ENCODE results near the gene OR6N2.

GRCh38 chr1:158830074-158830677, 49.2 kb upstream of the OR6N2 start:
- no peak for TF ChIP-seq CTCF (conservative IDR thresholded peaks at IDR 0.05; ENCODE audit: low read depth, low read length)
- TF ChIP-seq EZH2 (IDR thresholded peaks at IDR 0.05; ENCODE audit: borderline replicate concordance, low read depth, low read length, poor library complexity, severe bottlenecking): no peak

Data from A673 (cell line).